HG02885 (cell line): ENCODE results near the gene NKPD1.
A peak's percentile ranks its signal among the peaks of the same experiment; 100 is the strongest.

Experiments used
- ATAC-seq: cut with Tn5 transposase; IDR thresholded peaks from one replicate; pipeline ENCODE4 v1.9.1; 2021; ENCODE audit warnings: mild to moderate bottlenecking; ENCODE audit not compliant: unreplicated experiment, poor library complexity

NKPD1 gene

GRCh38 chr19:45160870-45161737, at the start of gene NKPD1:
Gene NKPD1, minus strand, starts transcription at chr19:45160982. Its CDS starts 832 bp downstream, at chr19:45160150.
- no peak for ATAC-seq

DNA sequence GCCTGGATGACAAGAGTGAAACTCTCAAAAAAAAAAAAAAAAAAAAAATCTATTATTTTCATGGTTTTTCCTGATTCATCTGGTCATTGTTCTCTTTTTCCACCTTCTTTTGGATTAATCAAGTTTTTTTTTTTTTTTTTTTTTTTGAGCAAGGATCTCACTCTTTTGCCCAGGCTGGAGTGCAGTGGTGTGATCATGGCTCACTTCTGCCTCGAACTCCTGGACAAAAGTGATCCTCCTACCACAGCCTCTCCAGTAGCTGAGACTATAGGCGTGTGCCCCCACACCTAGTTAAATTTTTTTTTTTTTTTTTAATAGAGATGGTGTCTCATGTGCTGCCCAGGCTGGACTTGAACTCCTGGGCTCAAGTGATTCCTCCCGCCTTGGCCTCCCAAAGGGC, 45.5 kb upstream of the NKPD1 start:
- no peak for ATAC-seq

GRCh38 chr19:45205810-45206209, 45.0 kb upstream of the NKPD1 start:
- ATAC-seq = no peak

- ATAC-seq = no peak
These were observed 41.9 kb upstream of the NKPD1 start for GRCh38 chr19:45202637-45203036.

DNA sequence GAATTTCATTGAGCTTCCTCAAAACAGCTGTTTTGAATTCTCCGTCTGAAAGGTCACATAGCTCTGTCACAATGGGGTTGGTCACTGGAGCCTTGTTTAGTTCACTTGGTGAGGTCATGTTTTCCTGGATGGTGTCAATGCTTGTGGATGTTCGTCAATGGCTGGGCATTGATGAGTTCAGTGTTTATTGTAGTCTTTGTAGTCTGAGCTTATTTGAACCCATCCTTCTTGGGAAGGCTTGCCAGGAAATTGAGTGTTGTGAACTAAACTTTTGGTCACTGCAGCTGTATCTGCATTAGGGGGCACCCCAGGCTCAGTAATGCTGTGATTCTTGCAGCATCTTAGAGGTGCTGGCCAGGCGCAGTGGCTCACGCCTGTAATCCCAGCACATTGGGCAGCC, 39.8 kb upstream of the NKPD1 start:
- ATAC-seq = no peak

- ATAC-seq = no peak
These were observed 35.0 kb upstream of the NKPD1 start for GRCh38 chr19:45195764-45196163.

DNA sequence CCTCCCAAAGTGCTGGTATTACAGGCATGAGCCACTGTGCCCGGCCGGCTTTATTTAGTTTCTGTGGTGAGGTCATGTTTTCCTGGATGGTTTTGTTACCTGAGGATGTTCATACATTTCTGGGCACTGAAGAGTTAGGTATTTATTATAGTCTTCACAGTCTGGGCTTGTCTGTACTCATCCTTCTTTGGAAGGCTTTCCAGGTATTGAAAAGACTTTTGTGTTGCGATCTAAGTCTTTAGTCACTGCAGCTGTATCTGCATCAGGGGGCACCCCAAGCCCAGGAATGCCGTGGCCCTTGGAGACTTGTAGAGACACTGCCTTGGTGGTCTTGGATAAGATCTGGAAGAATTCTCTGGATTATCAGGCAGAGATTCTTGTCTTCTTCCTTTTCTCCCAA, 30.6 kb upstream of the NKPD1 start:
- ATAC-seq = no peak

GRCh38 chr19:45189971-45190370, 29.2 kb upstream of the NKPD1 start:
- ATAC-seq = no peak

DNA sequence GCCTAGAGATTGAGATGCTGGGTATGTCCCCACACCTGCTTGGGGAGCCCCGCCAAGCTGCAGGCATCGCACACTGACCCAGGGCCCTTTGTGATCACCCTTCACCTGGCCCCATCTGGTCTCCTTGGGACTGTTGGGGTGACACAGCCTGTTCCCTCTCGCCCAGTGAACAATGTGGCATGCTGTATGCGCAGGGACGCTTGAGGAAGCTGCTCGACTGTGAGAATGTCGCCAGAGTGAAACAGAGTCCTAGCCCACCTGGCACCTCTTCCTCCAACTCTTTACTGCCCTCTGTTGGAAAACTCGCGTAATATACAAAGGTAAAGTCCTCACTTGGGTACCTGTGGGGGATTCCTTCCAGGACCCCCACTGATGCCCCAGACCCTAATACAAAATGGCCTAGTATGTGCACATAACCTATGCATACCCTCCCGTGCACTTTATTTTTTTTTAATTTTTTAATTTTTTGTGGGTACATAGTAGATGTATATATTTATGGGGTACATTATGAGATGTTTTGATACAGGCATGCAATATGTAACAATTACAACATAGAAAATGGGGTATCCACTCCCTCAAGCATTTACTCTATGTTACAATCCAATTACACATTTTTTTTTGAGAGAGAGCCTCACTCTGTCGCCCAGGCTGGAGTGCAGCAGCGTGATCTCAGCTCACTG, 26.8 kb upstream of the NKPD1 start:
- ATAC-seq = no peak

DNA sequence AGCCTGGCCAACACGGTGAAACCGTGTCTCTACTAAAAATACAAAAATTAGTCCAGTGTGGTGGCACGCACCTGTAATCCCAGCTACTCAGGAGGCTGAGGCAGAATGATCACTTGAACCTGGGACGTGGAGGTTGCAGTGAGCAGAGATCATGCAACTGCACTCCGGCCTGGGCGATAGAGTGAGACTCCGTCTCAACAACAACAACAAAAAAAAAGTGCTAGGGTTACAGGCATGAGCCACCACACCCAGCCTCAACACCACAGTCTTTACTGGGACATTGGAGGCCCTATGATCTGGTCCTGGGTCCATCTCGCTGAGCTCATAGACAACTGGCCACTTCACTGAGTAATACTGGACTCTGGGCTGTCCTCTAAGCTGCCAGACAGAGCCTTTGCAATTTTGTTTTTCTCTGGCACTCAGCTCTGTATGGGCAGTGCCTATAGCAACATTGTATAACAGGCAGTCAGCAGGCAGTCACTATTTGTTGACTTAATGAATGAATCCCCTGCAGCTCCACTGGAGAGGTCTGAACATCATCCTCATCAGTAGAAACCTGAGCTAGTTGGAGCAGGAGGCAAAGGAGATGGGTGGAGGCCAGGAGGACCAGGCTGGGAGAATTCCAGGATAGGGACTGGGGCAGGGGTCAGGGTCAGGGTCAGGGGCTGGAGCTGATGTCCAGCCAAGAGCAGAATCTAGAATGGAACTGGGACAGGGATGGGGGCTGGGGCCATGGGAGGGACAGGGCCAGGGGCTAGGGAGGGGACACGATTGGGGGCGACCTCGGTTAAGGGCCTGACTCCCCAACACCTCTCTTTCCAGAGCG, 25.9 kb upstream of the NKPD1 start:
- no peak for ATAC-seq

GRCh38 chr19:45184115-45184514, 23.3 kb upstream of the NKPD1 start:
- no peak for ATAC-seq

DNA sequence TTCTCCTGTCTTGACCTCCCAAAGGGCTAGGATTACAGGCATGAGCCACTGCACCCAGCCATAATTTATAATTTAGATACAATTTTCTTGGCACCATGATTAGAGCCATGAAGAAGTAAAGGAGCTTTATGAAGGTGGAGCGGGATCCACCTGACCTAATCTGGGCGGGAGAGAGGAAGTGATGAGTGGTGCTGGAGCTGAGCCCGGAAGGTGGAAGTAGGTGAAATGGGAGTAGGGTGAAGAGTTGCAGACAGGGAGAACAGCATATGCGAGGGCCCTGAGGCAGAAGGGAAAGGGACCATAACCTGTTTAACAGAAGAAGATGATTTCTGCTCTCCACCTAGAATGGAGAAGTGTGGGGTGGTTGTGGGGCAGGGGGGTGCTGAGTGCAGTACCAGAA, 22.0 kb upstream of the NKPD1 start:
- no peak for ATAC-seq

GRCh38 chr19:45180936-45181335, 20.2 kb upstream of the NKPD1 start:
- ATAC-seq = no peak

- no peak for ATAC-seq
These were observed 19.1 kb upstream of the NKPD1 start for GRCh38 chr19:45179892-45180370.

- no peak for ATAC-seq
These were observed 18.5 kb upstream of the NKPD1 start for GRCh38 chr19:45179072-45179891.

- ATAC-seq = peak; percentile 83
These were observed 17.7 kb upstream of the NKPD1 start, which contains the start of gene BLOC1S3 for GRCh38 chr19:45178262-45179071. Gene BLOC1S3, plus strand, starts transcription at chr19:45178784. Its CDS starts 513 bp downstream, at chr19:45179297.

GRCh38 chr19:45177817-45178261, 17.1 kb upstream of the NKPD1 start, which contains the start of gene TRAPPC6A:
Gene TRAPPC6A, minus strand, starts transcription at chr19:45178237. Its CDS starts 19 bp downstream, at chr19:45178218.
- ATAC-seq = peak; percentile 2

DNA sequence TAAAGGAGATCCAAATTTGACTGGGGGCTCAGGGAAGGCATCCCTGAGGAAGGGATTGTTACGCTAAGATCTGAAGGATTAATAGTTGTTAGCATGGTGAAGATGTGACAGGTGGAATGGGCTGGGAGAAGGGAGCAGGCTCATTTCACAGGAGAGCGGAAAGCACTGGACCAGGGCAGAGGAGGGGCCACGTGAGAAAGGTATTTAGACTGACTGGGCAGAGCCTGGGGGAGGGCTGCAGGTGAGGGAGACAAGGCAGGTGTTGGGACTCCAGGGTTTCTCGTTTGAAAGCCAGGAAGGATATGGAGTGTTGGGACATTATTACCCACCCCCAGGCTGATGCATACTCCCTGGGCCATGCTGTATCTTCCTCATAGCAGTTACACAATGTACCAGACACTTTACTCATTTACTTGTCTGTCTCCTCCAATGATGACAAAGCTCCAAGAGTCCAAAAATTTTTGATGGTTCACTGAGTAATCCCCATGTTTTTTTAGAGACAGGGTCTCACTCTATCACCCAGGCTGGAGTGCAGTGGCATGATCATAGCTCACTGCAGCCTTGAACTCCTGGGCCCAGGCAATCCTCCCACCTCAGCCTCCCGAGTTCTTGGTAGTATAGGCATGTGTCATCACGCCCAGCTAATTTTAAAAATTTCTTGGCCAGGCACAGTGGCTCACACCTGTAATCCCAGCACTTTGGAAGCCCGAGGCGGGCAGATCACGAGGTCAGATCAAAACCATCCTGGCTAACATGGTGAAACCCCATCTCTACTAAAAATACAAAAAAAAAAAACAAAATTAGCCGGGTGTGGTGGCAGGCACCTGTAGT, 14.9 kb upstream of the NKPD1 start:
- ATAC-seq = no peak
